Endothelial cell of umbilical vein (primary cell): Measurements from ENCODE around the gene ZNF438. TPM values are rescaled to one million over a fixed set of nuclear protein-coding genes. Genes with fewer than 3 reads are reported as not detected.

Experiments used
- BruUV-seq: library from RNA; stranded (reverse); fragments of 400-500 nt; replicated peaks from 2 replicates; lab custom pipeline; 2021; lab: Mats Ljungman, UMichigan
- CTCF ChIA-PET: fragments of 300-600, 350-600 bp; sonication (Branson Sonifier 250); formaldehyde crosslinking; loops from one replicate; lab custom pipeline; 2021; ENCODE audit warnings: antibody characterized with exemption, inconsistent platforms; lab: Charles Lee
- POLR2A ChIA-PET: fragments of 300-600, 350-600 bp; sonication (Branson Sonifier 250); formaldehyde crosslinking; loops from one replicate; lab custom pipeline; 2021; ENCODE audit warnings: antibody characterized with exemption, inconsistent platforms; lab: Charles Lee
- DNase-seq: peaks from one replicate; pipeline ENCODE4 v3.0.0-alpha.2; 2011; ENCODE audit warnings: low read depth, low spot score
- FAIRE-seq: peaks from 2 replicates; lab custom pipeline; 2011; peaks lifted over from hg19 to GRCh38; lab: Jason Lieb, UNC
- H2AFZ ChIP-seq: 2 replicates; pipeline ENCODE4 v1.6.0; 2012; ENCODE audit warnings: low read depth, low read length, control low read depth, inconsistent platforms
- H3K27ac ChIP-seq: 2 replicates; pipeline ENCODE4 v1.5.1; 2011; ENCODE audit warnings: low read depth, mild to moderate bottlenecking, control low read depth, low read length, moderate library complexity; ENCODE audit not compliant: insufficient read depth
- H3K27me3 ChIP-seq, 2 experiments: 2 replicates each; pipeline versions ENCODE4 v1.6.0 to v1.6.1; 2011; ENCODE audit warnings: low read length in 2 of 2, mixed read lengths in 1 of 2; ENCODE audit not compliant: control insufficient read depth in 2 of 2, insufficient read depth in 2 of 2
- H3K36me3 ChIP-seq, 2 experiments: 2 replicates in 1 of 2; 3 replicates in 1 of 2; pipeline ENCODE4 v1.5.1; 2011; ENCODE audit warnings: low read length in 2 of 2, mild to moderate bottlenecking in 1 of 2, moderate library complexity in 1 of 2; ENCODE audit not compliant: control insufficient read depth in 2 of 2, insufficient read depth in 2 of 2; ENCODE audit errors: extremely low read depth in 1 of 2
- H3K4me1 ChIP-seq: 3 replicates; pipeline ENCODE4 v1.5.1; 2011; ENCODE audit warnings: mild to moderate bottlenecking, low read length; ENCODE audit not compliant: control insufficient read depth, insufficient read depth; ENCODE audit errors: extremely low read depth
- H3K4me2 ChIP-seq: 2 replicates; pipeline ENCODE4 v1.6.1; 2011; ENCODE audit warnings: low read length, control low read depth, mixed read lengths; ENCODE audit not compliant: insufficient read depth
- H3K4me3 ChIP-seq, 3 experiments: fragments of 200-600 bp in 1 of 3; sonication (generic), shearing (Covaris generic) in 1 of 3; replicated peaks in 1 of 3; 2 replicates each; pipeline ENCODE4 v1.5.1; 2011 to 2016; ENCODE audit warnings: control low read depth in 3 of 3, low read length in 3 of 3, mild to moderate bottlenecking in 2 of 3, inconsistent platforms in 1 of 3, low read depth in 1 of 3, moderate library complexity in 1 of 3; ENCODE audit not compliant: insufficient read depth in 1 of 3
- H3K79me2 ChIP-seq: 2 replicates; pipeline ENCODE4 v1.6.0; 2012; ENCODE audit warnings: low read length, inconsistent platforms; ENCODE audit not compliant: control insufficient read depth, insufficient read depth
- H3K9ac ChIP-seq: replicated peaks from 2 replicates; pipeline ENCODE3; 2011; ENCODE audit warnings: low read length, control low read depth; ENCODE audit not compliant: insufficient read depth; ENCODE audit errors: extremely low read depth
- H3K9me1 ChIP-seq: replicated peaks from 3 replicates; pipeline ENCODE4 v1.6.0; 2011; ENCODE audit warnings: mild to moderate bottlenecking, low read length; ENCODE audit not compliant: control insufficient read depth, insufficient read depth; ENCODE audit errors: extremely low read depth
- H3K9me3 ChIP-seq: replicated peaks from 2 replicates; pipeline ENCODE4 v1.5.1; 2012; ENCODE audit warnings: low read length, inconsistent platforms; ENCODE audit not compliant: control insufficient read depth, insufficient read depth
- H4K20me1 ChIP-seq: replicated peaks from 2 replicates; pipeline ENCODE3; 2011; ENCODE audit warnings: mild to moderate bottlenecking, low read length; ENCODE audit not compliant: control insufficient read depth, insufficient read depth; ENCODE audit errors: extremely low read depth
- CTCF ChIP-seq, 2 donors: IDR thresholded peaks; 1 replicate in 1 of 2; 2 replicates in 1 of 2; pipeline ENCODE4 v1.5.1; 2011; ENCODE audit warnings: low read length in 2 of 2, mild to moderate bottlenecking in 2 of 2, moderate library complexity in 2 of 2, control low read depth in 1 of 2, inconsistent platforms in 1 of 2, low read depth in 1 of 2; ENCODE audit not compliant: insufficient read depth in 1 of 2; ENCODE audit errors: extremely low read depth in 1 of 2
- EZH2 ChIP-seq: IDR thresholded peaks from 2 replicates; pipeline ENCODE4 v1.6.1; 2012; ENCODE audit warnings: borderline replicate concordance, low read depth, mild to moderate bottlenecking, moderate library complexity, low read length, inconsistent platforms; ENCODE audit not compliant: severe bottlenecking
- FOS ChIP-seq: IDR thresholded peaks from 2 replicates; pipeline ENCODE4 v1.6.1; 2011; ENCODE audit warnings: mild to moderate bottlenecking, low read length, moderate library complexity, borderline replicate concordance; ENCODE audit not compliant: insufficient read depth
- GATA2 ChIP-seq: IDR thresholded peaks from 2 replicates; pipeline ENCODE4 v1.7.0; 2011; ENCODE audit warnings: low read depth, mild to moderate bottlenecking, moderate library complexity, mixed read lengths, low read length; ENCODE audit not compliant: insufficient read length, insufficient read depth
- JUN ChIP-seq: IDR thresholded peaks from 2 replicates; pipeline ENCODE4 v1.6.1; 2011; ENCODE audit warnings: borderline replicate concordance, low read depth; ENCODE audit not compliant: insufficient read length, insufficient read depth
- MAX ChIP-seq: IDR thresholded peaks from 2 replicates; pipeline ENCODE4 v1.6.1; 2011; ENCODE audit not compliant: insufficient read depth, insufficient read length
- MYC ChIP-seq: IDR thresholded peaks from one replicate; pipeline ENCODE4 v1.6.1; 2011; ENCODE audit warnings: mild to moderate bottlenecking, low read depth, low read length
- POLR2A ChIP-seq: IDR thresholded peaks from 2 replicates; pipeline ENCODE4 v1.6.1; 2012; ENCODE audit warnings: low read depth, mild to moderate bottlenecking, control low read depth, low read length
- POLR2AphosphoS5 ChIP-seq: IDR thresholded peaks from 2 replicates; pipeline ENCODE4 v1.6.1; 2012; ENCODE audit warnings: low read depth, mild to moderate bottlenecking, control low read depth, low read length, moderate library complexity; ENCODE audit not compliant: insufficient read depth
- dilution Hi-C: fragments of 300-500 bp; cut with MboI; formaldehyde crosslinking; loops from one replicate; pipeline ENCODE4 v1.15.0; 2019; ENCODE audit warnings: low sequenced_read_pairs; ENCODE audit not compliant: extremely low pct_ligation_motif_present
- intact Hi-C: fragments of 100-400 bp; cut with micrococcal nuclease; formaldehyde crosslinking; loops from one replicate; pipeline ENCODE4 v1.10.0; 2022
- polyA plus RNA-seq, 4 experiments: library from polyadenylated mRNA; depleted of rRNA in 3 of 4; stranded (reverse) in 3 of 4; unstranded in 1 of 4; fragments of >200 nt; gene quantifications; 2 replicates each; pipeline versions ENCODE4 v1.2.1 to v1.2.3, GENCODE V29; 2011 to 2012; ENCODE audit warnings: missing spikeins in 1 of 4
- total RNA-seq: library from RNA; stranded (reverse); gene quantifications from 2 replicates; pipeline ENCODE4 v1.2.3, GENCODE V29; 2021

The ZNF438 gene
- total and polyA plus RNA-seq, 2 donors (not counting 3 experiments of a cell fraction or from before 2014, with no cell fraction given) = 7.2 to 15.1 TPM

- TF ChIP-seq FOS = peak; percentile 91
- TF ChIP-seq POLR2AphosphoS5 = peak; percentile 68
- TF ChIP-seq GATA2 = peak; percentile 91
- TF ChIP-seq MAX = no peak
- no peak for TF ChIP-seq EZH2
- no peak for TF ChIP-seq CTCF (IDR thresholded peaks at IDR 0.05; ENCODE audit: extremely low read depth in 1 of 2, insufficient read depth in 1 of 2, low read depth in 1 of 2, low read length in 2 of 2)
- TF ChIP-seq POLR2A = peak; percentile 67
- peak; percentile 81 for TF ChIP-seq JUN
- no peak for TF ChIP-seq MYC
Observed at GRCh38 chr10:31004611-31005193, 27.0 kb downstream of the ZNF438 start.

More at GRCh38 chr10:31004611-31005193, 27.0 kb downstream of the ZNF438 start:
- ChIA-PET CTCF (interaction anchor here (0.9 to 1.5 kb wide), 6 partner anchors 12 to 220 kb away, joined by 3 to 12 read pairs (median 4); partner anchors contain the start of gene ZNF438), POLR2A (interaction anchor here (0.6 to 1.0 kb wide), 3 partner anchors 19 to 220 kb away, joined by 3 to 4 read pairs (median 3); partner anchors contain the start of gene ZNF438)
- H3K4me2 ChIP-seq = peak overlapping the region; percentile 75
- dilution Hi-C loops (no loop called here), intact Hi-C loops (loop anchor here (1.0 to 10.0 kb wide), 9 partner anchors 18 to 696 kb away; partner anchors contain the start of gene ZNF438)
- H4K20me1 ChIP-seq = no peaks in the 10 kb centered on the region
- no peak overlapping the region for H2AFZ ChIP-seq
- H3K9ac ChIP-seq = peak overlapping the region; percentile 60
- H3K9me1 ChIP-seq = no peaks in the 10 kb centered on the region
- H3K4me1 ChIP-seq = peaks cover 70% of the 10 kb centered on the region
- no peaks in the 10 kb centered on the region for H3K9me3 ChIP-seq
- peak overlapping the region; percentile 95 for H3K27ac ChIP-seq
- H3K4me3 ChIP-seq = peak overlapping the region in 1 of 3 experiments; percentile 11
- peaks cover 2% of the 10 kb centered on the region for H3K79me2 ChIP-seq
- BruUV-seq = no TSS peak
- no peaks in the 10 kb centered on the region for H3K36me3 ChIP-seq
- DNase-seq = peak; percentile 97
- H3K27me3 ChIP-seq = no peaks in the 10 kb centered on the region
- peak; percentile 74 for FAIRE-seq
